Type B pancreatic cell (in vitro differentiated cells): Measurements from ENCODE around the gene DNAH7. TPM values are rescaled to one million over a fixed set of nuclear protein-coding genes. Genes with fewer than 3 reads are reported as not detected.

Source experiments
- DNase-seq: peaks from one replicate; pipeline ENCODE4 v3.0.0; 2021; ENCODE audit warnings: mixed read lengths; ENCODE audit not compliant: unreplicated experiment; ENCODE audit errors: extremely low spot score
- H3K27ac Mint-ChIP-seq: 2 replicates; pipeline ENCODE4 v1.8.0; 2021; ENCODE audit warnings: mild to moderate bottlenecking, mixed read lengths
- H3K27me3 Mint-ChIP-seq: 2 replicates; pipeline ENCODE4 v1.8.0; 2021; ENCODE audit warnings: mixed read lengths
- H3K36me3 Mint-ChIP-seq: 2 replicates; pipeline ENCODE4 v1.8.0; 2021; ENCODE audit warnings: mixed read lengths
- H3K4me1 Mint-ChIP-seq: one replicate; pipeline ENCODE4 v1.8.0; 2021; ENCODE audit warnings: mixed read lengths; ENCODE audit not compliant: unreplicated experiment
- H3K4me3 Mint-ChIP-seq: 2 replicates; pipeline ENCODE4 v1.8.0; 2021; ENCODE audit warnings: mild to moderate bottlenecking, mixed read lengths
- H3K9me3 Mint-ChIP-seq: 2 replicates; pipeline ENCODE4 v1.8.0; 2021; ENCODE audit warnings: mixed read lengths
- CTCF ChIP-seq: fragments of 200-600 bp; sonication (generic); conservative IDR thresholded peaks from 2 replicates; pipeline ENCODE4 v1.5.0; 2021; ENCODE audit warnings: antibody characterized with exemption, mild to moderate bottlenecking
- total RNA-seq: library from RNA; stranded (reverse); gene quantifications from 2 replicates; pipeline ENCODE4 v1.2.1, GENCODE V29; 2021; ENCODE audit warnings: low replicate concordance

DNAH7 gene
- total RNA-seq, 1 donor from 2014 or later = 7.5 TPM

- no peaks in the 10 kb centered on the region for H3K27me3 Mint-ChIP-seq
- H3K4me1 Mint-ChIP-seq = no peaks in the 10 kb centered on the region
- H3K36me3 Mint-ChIP-seq = no peaks in the 10 kb centered on the region
- no peak overlapping the region for H3K4me3 Mint-ChIP-seq
- no peak for TF ChIP-seq CTCF
- no peak for DNase-seq
- H3K27ac Mint-ChIP-seq = no peak overlapping the region
- H3K9me3 Mint-ChIP-seq = no peaks in the 10 kb centered on the region
Measured at GRCh38 chr2:195820867-195821565, 247.6 kb downstream of the DNAH7 start.

DNA sequence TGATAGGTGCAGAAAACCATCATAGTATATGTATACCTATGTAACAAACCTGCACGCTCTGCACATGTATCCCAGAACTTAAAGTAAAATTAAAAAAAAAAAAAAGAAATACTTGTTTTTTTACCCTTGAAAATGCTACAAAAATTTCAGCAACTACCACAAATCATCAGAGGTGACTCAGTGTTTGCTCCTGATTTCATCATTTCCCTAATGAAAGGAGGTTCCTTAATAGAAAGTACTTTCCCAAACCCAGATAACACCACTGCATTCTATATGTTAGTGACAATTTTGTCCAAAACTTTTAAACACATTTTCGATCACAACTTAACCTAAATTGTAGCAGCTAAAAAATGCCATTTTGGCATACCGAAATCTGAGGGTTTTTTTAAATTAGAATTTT is 248.3 kb downstream of the DNAH7 start:
- no peaks in the 10 kb centered on the region for H3K27me3 Mint-ChIP-seq
- no peaks in the 10 kb centered on the region for H3K36me3 Mint-ChIP-seq
- no peak overlapping the region for H3K4me3 Mint-ChIP-seq
- H3K27ac Mint-ChIP-seq = no peak overlapping the region
- no peaks in the 10 kb centered on the region for H3K9me3 Mint-ChIP-seq
- no peak for TF ChIP-seq CTCF
- no peaks in the 10 kb centered on the region for H3K4me1 Mint-ChIP-seq
- DNase-seq = no peak

GRCh38 chr2:195819276-195819675 is 249.4 kb downstream of the DNAH7 start:
- no peak overlapping the region for H3K4me3 Mint-ChIP-seq
- no peak overlapping the region for H3K27ac Mint-ChIP-seq
- no peaks in the 10 kb centered on the region for H3K9me3 Mint-ChIP-seq
- no peak for DNase-seq
- H3K27me3 Mint-ChIP-seq = no peaks in the 10 kb centered on the region
- TF ChIP-seq CTCF = no peak
- no peaks in the 10 kb centered on the region for H3K36me3 Mint-ChIP-seq
- no peaks in the 10 kb centered on the region for H3K4me1 Mint-ChIP-seq

- no peak for DNase-seq
- Mint-ChIP-seq H3K4me1 (no peaks in the 10 kb centered on the region), H3K27me3 (no peaks in the 10 kb centered on the region), H3K9me3 (no peaks in the 10 kb centered on the region), H3K36me3 (no peaks in the 10 kb centered on the region), H3K4me3 (no peak overlapping the region), H3K27ac (no peak overlapping the region)
- TF ChIP-seq CTCF = no peak
Measured at GRCh38 chr2:195818526-195818925, 250.1 kb downstream of the DNAH7 start.

DNA sequence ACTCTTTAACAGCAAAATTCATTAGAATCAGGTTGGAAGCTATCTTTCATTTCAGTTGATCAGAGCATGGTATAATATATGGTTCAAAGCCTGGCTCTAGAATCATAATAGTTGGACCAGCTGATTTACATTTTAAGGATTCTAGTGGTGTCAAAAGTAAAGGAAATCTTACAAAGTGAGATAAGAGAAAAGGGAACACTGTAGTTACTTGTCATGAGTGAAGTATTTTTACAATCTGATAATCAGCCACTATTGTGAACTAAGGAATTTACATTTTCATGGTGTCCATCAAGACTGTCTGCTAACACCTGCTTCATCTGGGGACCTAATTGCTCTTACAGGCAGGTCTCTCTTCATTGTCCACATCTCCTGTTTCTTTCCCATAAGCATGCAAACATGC is 250.5 kb downstream of the DNAH7 start:
- no peak for TF ChIP-seq CTCF
- Mint-ChIP-seq H3K4me3 (no peak overlapping the region), H3K36me3 (no peaks in the 10 kb centered on the region)

DNA sequence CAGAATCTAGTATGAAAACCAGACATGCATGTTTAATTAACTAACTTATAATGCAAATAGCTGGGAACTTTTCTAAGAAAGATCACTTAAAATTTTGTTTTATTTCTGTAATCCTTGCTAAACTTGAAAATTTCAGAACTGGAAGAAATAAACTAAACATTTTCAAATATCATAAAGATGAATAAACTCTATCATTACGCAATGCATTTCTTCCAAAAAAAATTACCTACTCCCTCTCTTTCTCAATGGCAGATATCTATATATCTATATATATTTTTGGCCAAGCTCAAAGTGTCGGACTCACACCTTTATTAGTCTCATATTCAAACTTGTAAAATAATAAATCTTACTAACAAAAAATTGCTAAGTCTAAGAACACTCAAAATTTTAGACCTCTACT is 253.6 kb downstream of the DNAH7 start:
- H3K36me3 Mint-ChIP-seq = no peaks in the 10 kb centered on the region
- no peaks in the 10 kb centered on the region for H3K9me3 Mint-ChIP-seq
- no peak for DNase-seq
- H3K4me1 Mint-ChIP-seq = no peaks in the 10 kb centered on the region
- TF ChIP-seq CTCF = no peak
- H3K27ac Mint-ChIP-seq = no peak overlapping the region
- no peaks in the 10 kb centered on the region for H3K27me3 Mint-ChIP-seq
- no peak overlapping the region for H3K4me3 Mint-ChIP-seq

More for the DNA sequence above, 250.5 kb downstream of the DNAH7 start:
- H3K27me3 Mint-ChIP-seq = no peaks in the 10 kb centered on the region
- H3K4me1 Mint-ChIP-seq = no peaks in the 10 kb centered on the region
- H3K27ac Mint-ChIP-seq = no peak overlapping the region
- H3K9me3 Mint-ChIP-seq = no peaks in the 10 kb centered on the region
- no peak for DNase-seq
